HG02623 (cell line): ENCODE measurements around the gene RARB.

Source experiments
- ATAC-seq: cut with Tn5 transposase; IDR thresholded peaks from one replicate; pipeline ENCODE4 v1.9.1; 2021; ENCODE audit warnings: moderate library complexity; ENCODE audit not compliant: unreplicated experiment

The RARB gene

DNA sequence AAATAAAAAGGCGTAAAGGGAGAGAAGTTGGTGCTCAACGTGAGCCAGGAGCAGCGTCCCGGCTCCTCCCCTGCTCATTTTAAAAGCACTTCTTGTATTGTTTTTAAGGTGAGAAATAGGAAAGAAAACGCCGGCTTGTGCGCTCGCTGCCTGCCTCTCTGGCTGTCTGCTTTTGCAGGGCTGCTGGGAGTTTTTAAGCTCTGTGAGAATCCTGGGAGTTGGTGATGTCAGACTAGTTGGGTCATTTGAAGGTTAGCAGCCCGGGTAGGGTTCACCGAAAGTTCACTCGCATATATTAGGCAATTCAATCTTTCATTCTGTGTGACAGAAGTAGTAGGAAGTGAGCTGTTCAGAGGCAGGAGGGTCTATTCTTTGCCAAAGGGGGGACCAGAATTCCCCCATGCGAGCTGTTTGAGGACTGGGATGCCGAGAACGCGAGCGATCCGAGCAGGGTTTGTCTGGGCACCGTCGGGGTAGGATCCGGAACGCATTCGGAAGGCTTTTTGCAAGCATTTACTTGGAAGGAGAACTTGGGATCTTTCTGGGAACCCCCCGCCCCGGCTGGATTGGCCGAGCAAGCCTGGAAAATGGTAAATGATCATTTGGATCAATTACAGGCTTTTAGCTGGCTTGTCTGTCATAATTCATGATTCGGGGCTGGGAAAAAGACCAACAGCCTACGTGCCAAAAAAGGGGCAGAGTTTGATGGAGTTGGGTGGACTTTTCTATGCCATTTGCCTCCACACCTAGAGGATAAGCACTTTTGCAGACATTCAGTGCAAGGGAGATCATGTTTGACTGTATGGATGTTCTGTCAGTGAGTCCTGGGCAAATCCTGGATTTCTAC, at the start of gene RARB:
Gene RARB (plus strand): TSS at position 322 of the 847 bp plus-strand sequence. CDS start 469 bp downstream, at position 791.
- ATAC-seq: no peak

DNA sequence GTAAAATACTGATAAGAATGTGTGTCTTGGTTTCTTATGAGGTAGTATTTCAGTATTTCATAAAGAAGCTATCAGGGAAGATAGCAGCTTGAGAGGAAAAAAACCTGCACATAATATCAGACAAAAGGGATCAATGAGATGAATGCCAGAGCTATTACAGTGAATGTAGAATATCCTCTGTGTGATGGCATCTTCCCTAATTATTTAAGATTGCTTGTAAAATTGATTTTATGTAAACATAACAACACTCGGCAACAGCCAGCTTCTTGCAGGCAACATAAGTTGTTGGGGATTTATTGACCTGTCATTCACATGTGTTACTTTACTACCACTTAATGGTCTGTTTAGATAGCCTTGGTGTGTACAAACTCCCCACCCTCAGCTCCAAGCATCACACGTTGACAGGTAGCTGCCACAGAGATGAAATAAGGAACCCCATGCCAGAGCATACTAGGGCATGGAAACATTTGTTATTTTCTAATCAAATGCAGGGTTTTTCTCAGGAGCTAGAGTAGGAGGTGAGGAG, 49.2 kb upstream of the RARB start:
- no peak for ATAC-seq

- ATAC-seq: no peak
Measured at GRCh38 chr3:25380222-25380739, 47.8 kb upstream of the RARB start.

DNA sequence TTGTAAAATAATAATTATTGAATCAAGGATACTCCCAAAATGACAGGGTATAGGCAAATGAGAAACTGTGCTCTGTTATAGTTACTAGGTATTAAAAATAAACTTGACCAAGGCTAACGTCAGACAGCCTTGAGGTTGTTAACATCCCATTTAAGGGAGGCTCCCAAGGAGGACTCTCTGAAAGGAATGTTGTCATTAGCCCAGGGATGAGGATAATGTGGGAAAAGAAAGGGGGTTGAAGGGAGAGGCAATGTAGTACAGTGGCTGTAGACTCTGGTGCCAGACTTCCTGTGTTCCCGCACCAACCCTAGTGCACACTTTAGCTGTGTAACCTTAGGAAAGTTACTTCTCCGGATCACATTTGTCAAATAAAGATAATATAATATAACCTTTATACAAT, 47.0 kb upstream of the RARB start:
- ATAC-seq: no peak

GRCh38 chr3:25384471-25384870, 43.6 kb upstream of the RARB start:
- ATAC-seq: no peak

DNA sequence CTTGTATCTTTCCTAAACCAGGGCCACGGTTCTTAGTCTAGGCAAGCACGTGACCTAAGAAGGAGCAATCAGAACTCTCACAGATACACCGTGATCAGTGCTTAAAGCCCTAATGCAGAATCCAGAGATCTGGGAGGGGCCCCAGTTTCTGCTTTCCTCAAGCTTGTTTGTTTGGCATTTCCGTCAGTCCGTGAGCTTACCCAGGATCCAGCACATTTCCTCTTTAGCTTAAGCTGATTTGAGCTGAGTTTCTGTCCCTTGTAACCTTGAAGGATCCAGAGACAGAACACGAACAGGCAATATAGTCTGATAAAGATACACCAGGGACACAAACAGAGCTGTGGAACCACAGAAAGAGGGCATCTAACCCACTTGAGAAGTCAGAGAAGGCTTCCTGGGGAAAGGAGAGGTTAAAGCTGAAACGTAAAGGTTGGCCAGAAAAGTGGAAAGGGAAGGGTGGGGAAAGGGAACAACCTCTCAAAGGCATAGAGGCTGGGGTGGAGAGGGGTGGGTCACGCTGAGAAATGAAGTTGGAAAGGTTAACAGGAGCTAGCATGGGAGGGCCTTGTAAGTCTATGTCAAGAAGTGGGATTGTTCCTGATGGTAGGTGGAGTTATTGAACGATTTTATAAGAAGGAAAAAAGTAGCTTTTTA, 42.1 kb upstream of the RARB start:
- ATAC-seq: no peak

GRCh38 chr3:25386686-25387255, 41.3 kb upstream of the RARB start:
- no peak for ATAC-seq

DNA sequence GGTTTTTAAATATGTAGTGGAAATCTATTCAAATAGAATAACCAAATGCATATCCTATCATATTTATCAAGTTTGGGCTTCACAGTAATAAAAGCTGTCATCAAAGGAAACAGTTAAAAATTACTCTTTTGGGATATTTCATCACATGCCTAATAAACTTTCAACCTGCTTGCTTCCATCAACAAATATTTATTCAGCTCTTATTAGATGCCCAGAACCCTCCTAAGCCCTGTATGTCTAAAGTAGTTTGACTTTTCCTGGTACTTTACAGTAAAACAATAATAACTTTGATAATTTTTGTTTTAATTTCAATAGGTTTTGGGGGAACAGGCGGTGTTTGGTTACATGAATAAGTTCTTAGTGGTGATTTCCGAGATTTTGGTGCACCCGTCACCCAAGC, 37.5 kb upstream of the RARB start:
- ATAC-seq: no peak

DNA sequence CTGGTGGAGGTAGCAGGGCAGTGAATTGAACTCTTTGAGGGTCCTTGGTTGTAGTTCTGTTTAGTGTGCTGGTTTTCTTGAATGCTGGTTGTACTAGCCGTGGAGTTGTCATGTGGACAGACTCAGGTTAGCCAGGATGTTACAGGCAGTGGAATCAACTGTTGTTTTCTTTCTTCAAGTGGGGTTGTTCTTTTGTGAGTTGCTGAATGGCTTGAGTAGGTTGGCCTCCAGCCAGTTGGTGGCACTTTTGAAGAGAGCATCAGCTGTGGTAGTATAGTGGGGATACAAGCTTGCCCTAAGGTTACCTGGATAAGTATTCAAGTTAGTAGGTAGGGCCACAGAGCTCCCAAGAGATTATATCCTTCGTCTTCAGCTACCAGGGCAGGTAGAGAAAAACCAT, 31.8 kb upstream of the RARB start:
- no peak for ATAC-seq

GRCh38 chr3:25396686-25397085, 31.4 kb upstream of the RARB start:
- peak; percentile 41 for ATAC-seq

GRCh38 chr3:25397150-25397549, 30.9 kb upstream of the RARB start:
- ATAC-seq: peak; percentile 23

DNA sequence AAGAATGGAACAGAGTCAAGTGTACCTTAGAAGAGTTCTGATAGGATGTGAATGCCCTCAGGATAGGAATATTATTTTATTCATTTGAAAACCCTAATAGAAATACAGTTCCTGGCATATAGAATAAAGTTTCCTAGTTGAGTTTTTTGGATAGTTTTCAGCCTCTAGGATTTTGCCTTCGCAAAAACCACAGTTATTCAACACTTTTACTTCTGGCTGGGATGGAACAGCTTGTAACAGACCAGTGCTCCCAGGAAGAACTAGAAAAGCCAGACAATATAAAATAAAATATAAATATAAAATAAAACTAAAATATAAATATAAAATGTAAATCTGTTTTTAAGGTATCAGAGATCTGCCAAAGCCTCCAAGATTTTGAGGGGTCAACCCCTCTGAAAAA, 27.5 kb upstream of the RARB start:
- ATAC-seq: no peak

- no peak for ATAC-seq
Measured at GRCh38 chr3:25403968-25404367, 24.1 kb upstream of the RARB start.

DNA sequence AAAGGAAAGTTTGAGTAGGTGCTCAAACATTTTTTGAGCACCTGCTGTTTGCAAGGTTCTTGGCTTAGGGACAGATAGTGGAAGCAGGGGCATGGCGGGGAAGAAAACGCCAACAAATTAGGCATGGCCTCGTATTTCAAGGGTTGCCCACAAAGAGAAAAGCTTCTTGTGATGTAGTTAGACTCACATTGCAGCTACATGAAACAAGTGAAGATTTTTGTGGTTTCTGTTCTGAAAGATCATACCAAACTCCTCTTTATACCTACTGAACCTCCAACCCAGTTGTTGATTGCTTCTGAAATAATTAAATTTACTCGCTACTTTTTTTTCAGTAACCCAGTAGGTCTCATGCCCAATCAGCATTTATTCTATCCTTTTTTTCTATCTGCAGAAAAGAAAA, 23.5 kb upstream of the RARB start:
- no peak for ATAC-seq

- ATAC-seq: no peak
Measured at GRCh38 chr3:25405335-25405734, 22.7 kb upstream of the RARB start.

DNA sequence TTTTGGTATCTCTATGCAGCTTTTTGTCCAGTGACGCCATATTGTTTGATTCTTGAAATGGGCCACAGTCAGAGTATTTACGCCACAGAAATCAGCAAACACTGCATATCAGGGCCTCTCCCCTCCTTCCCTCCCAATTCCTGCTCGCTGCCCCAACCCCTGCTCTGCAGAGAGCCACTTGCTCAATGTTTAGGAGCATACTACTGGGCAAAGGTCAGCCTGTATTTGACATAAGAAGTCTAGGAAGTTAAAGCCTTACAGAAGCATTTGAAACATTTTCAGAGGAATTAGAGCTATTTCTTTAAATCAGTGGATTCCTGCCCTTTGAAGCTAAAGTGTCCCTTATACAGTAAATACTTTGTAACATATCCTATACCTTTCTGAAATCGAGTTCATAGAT, 17.4 kb upstream of the RARB start:
- no peak for ATAC-seq

DNA sequence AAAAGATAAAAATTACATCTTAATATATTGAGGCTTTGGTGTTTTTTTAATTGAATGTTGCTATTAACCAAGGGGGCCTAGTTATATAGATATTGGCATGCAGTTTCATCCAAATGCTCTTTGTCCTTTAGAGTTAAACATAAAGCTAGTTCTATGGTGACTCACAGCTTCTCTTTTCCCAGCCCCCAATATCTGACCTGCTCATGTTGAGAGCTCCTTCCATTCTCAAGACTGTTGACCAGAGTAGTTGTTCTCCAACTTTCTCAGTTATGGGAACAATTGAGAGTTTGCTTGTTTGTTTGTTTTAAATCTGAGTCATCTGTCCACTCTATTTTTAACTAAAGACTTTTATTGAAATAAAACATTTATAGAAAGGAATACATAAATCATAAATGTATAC, 15.8 kb upstream of the RARB start:
- ATAC-seq: no peak

- ATAC-seq: no peak
Measured at GRCh38 chr3:25416176-25416575, 11.9 kb upstream of the RARB start.

DNA sequence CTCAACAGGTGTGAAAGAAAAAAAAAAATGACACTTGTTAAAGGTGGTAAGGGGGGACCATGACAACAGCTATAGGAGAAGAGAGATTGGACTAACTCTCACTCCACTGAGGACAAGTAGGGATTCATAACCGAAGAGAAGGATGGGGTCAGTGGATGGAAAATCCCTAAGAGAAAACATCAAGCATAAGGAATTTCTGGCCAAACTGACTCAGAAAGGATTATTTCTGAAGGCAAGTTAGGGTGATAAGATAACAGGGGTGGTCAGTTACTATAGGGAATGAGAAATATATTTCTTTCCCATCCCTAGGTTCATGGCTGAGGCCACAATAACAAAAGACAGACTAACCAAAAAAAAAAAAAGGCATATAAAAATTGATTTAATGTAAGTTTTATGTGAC, 9.5 kb upstream of the RARB start:
- no peak for ATAC-seq

GRCh38 chr3:25419251-25419650, 8.8 kb upstream of the RARB start:
- no peak for ATAC-seq

GRCh38 chr3:25420147-25420546, 7.9 kb upstream of the RARB start:
- ATAC-seq: no peak

- ATAC-seq: no peak
Measured at GRCh38 chr3:25420885-25421284, 7.2 kb upstream of the RARB start.
